ENCODE results near the gene ATXN7.

GRCh38 chr3:63867225-63867624, 3.6 kb downstream of the ATXN7 start:
- TF ChIP-seq CTCF (IDR thresholded peaks at IDR 0.05) (no peak), POLR2A (IDR thresholded peaks at IDR 0.05) (no peak)
